Stomach (tissue), 4 donors: ENCODE measurements around the gene FGFRL1.

ENCODE experiments used
- CTCF ChIP-seq, 7 experiments: fragments of 450-650 bp in 4 of 7; fragments of 200-600 bp in 3 of 7; sonication (generic) in 3 of 7; IDR thresholded peaks; one replicate each; pipeline ENCODE4 v1.5.1; 2016 to 2019; ENCODE audit warnings: antibody characterized with exemption in 7 of 7, control low read depth in 2 of 7, mild to moderate bottlenecking in 1 of 7
- POLR2A ChIP-seq, 4 donors: fragments of 450-650 bp; IDR thresholded peaks; one replicate each; pipeline ENCODE4 v1.6.1; 2016; ENCODE audit warnings: antibody characterized with exemption in 4 of 4, control low read depth in 2 of 4, mild to moderate bottlenecking in 1 of 4, moderate library complexity in 1 of 4
- POLR2AphosphoS5 ChIP-seq, 3 donors: sonication (generic); formaldehyde crosslinking; IDR thresholded peaks; one replicate each; pipeline ENCODE4 v1.6.1; 2016; ENCODE audit warnings: antibody characterized with exemption in 3 of 3

GRCh38 chr4:1051472-1051871 is 40.0 kb downstream of the FGFRL1 start:
- TF ChIP-seq CTCF (IDR thresholded peaks at IDR 0.05) = no peak
- TF ChIP-seq POLR2A (IDR thresholded peaks at IDR 0.05) = no peak
- TF ChIP-seq POLR2AphosphoS5 (IDR thresholded peaks at IDR 0.05) = no peak
